Duodenal mucosa (tissue), 2 donors: ENCODE measurements around the gene ATP2B2.

Source experiments
- H3K27ac ChIP-seq: one replicate; pipeline ENCODE4 v1.7.0; 2013; ENCODE audit warnings: low read depth, low read length
- H3K27me3 ChIP-seq, 2 donors: one replicate each; pipeline ENCODE4 v1.7.0; 2013; ENCODE audit warnings: low read length in 2 of 2, control low read depth in 1 of 2; ENCODE audit not compliant: insufficient read depth in 2 of 2, control insufficient read depth in 1 of 2
- H3K36me3 ChIP-seq, 2 donors: one replicate each; pipeline ENCODE4 v1.7.0; 2013; ENCODE audit warnings: low read length in 2 of 2, control low read depth in 1 of 2; ENCODE audit not compliant: insufficient read depth in 2 of 2, control insufficient read depth in 1 of 2
- H3K4me1 ChIP-seq, 2 donors: one replicate each; pipeline ENCODE4 v1.7.0; 2013; ENCODE audit warnings: low read length in 2 of 2, control low read depth in 1 of 2; ENCODE audit not compliant: insufficient read depth in 2 of 2, control insufficient read depth in 1 of 2
- H3K4me3 ChIP-seq, 2 donors: one replicate each; pipeline ENCODE4 v1.7.0; 2013; ENCODE audit warnings: low read length in 2 of 2, low read depth in 1 of 2
- H3K9ac ChIP-seq, 2 donors: one replicate each; pipeline ENCODE4 v1.7.0; 2013; ENCODE audit warnings: low read length in 2 of 2, low read depth in 1 of 2
- H3K9me3 ChIP-seq, 2 donors: one replicate each; pipeline ENCODE4 v1.7.0; 2013; ENCODE audit warnings: low read length in 2 of 2, control low read depth in 1 of 2; ENCODE audit not compliant: control insufficient read depth in 1 of 2

ATP2B2 gene

GRCh38 chr3:10462641-10463532 is 42.5 kb downstream of the ATP2B2 start:
- H3K36me3 ChIP-seq, result no peaks in the 10 kb centered on the region

GRCh38 chr3:10460951-10461545 is 44.3 kb downstream of the ATP2B2 start:
- H3K4me3 ChIP-seq, result no peak overlapping the region
- no peak overlapping the region for H3K9ac ChIP-seq
- H3K27ac ChIP-seq, result no peak overlapping the region
- no peaks in the 10 kb centered on the region for H3K9me3 ChIP-seq
- no peaks in the 10 kb centered on the region for H3K27me3 ChIP-seq
- H3K36me3 ChIP-seq, result no peaks in the 10 kb centered on the region
- H3K4me1 ChIP-seq, result no peaks in the 10 kb centered on the region

More at GRCh38 chr3:10462641-10463532, 42.5 kb downstream of the ATP2B2 start:
- H3K27me3 ChIP-seq, result no peaks in the 10 kb centered on the region
- no peak overlapping the region for H3K27ac ChIP-seq
- H3K9me3 ChIP-seq, result no peaks in the 10 kb centered on the region
- H3K4me3 ChIP-seq, result no peak overlapping the region
- no peak overlapping the region for H3K9ac ChIP-seq
- no peaks in the 10 kb centered on the region for H3K4me1 ChIP-seq

GRCh38 chr3:10459954-10460754 is 45.2 kb downstream of the ATP2B2 start:
- no peaks in the 10 kb centered on the region for H3K27me3 ChIP-seq
- no peaks in the 10 kb centered on the region for H3K9me3 ChIP-seq
- H3K27ac ChIP-seq, result no peak overlapping the region
- no peaks in the 10 kb centered on the region for H3K4me1 ChIP-seq
- no peak overlapping the region for H3K9ac ChIP-seq
- no peak overlapping the region for H3K4me3 ChIP-seq
- no peaks in the 10 kb centered on the region for H3K36me3 ChIP-seq

- H3K27me3 ChIP-seq, result no peaks in the 10 kb centered on the region
- H3K9me3 ChIP-seq, result no peaks in the 10 kb centered on the region
- no peaks in the 10 kb centered on the region for H3K4me1 ChIP-seq
- no peak overlapping the region for H3K4me3 ChIP-seq
- no peak overlapping the region for H3K27ac ChIP-seq
- no peaks in the 10 kb centered on the region for H3K36me3 ChIP-seq
- no peak overlapping the region for H3K9ac ChIP-seq
Observed at GRCh38 chr3:10457560-10457959, 47.8 kb downstream of the ATP2B2 start.

- Histone ChIP-seq H3K9ac (no peak overlapping the region), H3K9me3 (no peaks in the 10 kb centered on the region), H3K27me3 (no peaks in the 10 kb centered on the region), H3K27ac (no peak overlapping the region), H3K4me1 (no peaks in the 10 kb centered on the region), H3K36me3 (no peaks in the 10 kb centered on the region), H3K4me3 (no peak overlapping the region)
Observed at GRCh38 chr3:10456981-10457380, 48.4 kb downstream of the ATP2B2 start.

GRCh38 chr3:10455545-10455914 is 49.9 kb downstream of the ATP2B2 start:
- Histone ChIP-seq H3K4me3 (no peak overlapping the region), H3K9ac (no peak overlapping the region), H3K27ac (no peak overlapping the region), H3K4me1 (no peaks in the 10 kb centered on the region), H3K9me3 (no peaks in the 10 kb centered on the region), H3K36me3 (no peaks in the 10 kb centered on the region), H3K27me3 (no peaks in the 10 kb centered on the region)

GRCh38 chr3:10454907-10455544 is 50.4 kb downstream of the ATP2B2 start:
- H3K27ac ChIP-seq, result no peak overlapping the region
- no peaks in the 10 kb centered on the region for H3K9me3 ChIP-seq
- H3K9ac ChIP-seq, result no peak overlapping the region
- no peaks in the 10 kb centered on the region for H3K4me1 ChIP-seq
- H3K4me3 ChIP-seq, result no peak overlapping the region
- no peaks in the 10 kb centered on the region for H3K27me3 ChIP-seq
- no peaks in the 10 kb centered on the region for H3K36me3 ChIP-seq

GRCh38 chr3:10453431-10454163 is 51.8 kb downstream of the ATP2B2 start:
- Histone ChIP-seq H3K9me3 (no peaks in the 10 kb centered on the region), H3K27me3 (no peaks in the 10 kb centered on the region), H3K9ac (no peak overlapping the region), H3K36me3 (no peaks in the 10 kb centered on the region), H3K4me3 (no peak overlapping the region), H3K27ac (no peak overlapping the region), H3K4me1 (no peaks in the 10 kb centered on the region)

GRCh38 chr3:10450494-10451440 is 54.6 kb downstream of the ATP2B2 start:
- no peak overlapping the region for H3K27ac ChIP-seq
- no peaks in the 10 kb centered on the region for H3K4me1 ChIP-seq
- H3K9me3 ChIP-seq, result no peaks in the 10 kb centered on the region
- no peak overlapping the region for H3K4me3 ChIP-seq
- H3K27me3 ChIP-seq, result peaks cover 0 to 1% of the 10 kb centered on the region in 2 donors
- no peak overlapping the region for H3K9ac ChIP-seq
- H3K36me3 ChIP-seq, result no peaks in the 10 kb centered on the region
